MM.1S (cell line): ENCODE data around the gene ITIH4.

Experiments
- DNase-seq: peaks from one replicate; pipeline ENCODE4 v3.0.0-alpha.2; 2015
- H2AFZ ChIP-seq: fragments of 300-600 bp; sonication (generic); 2 replicates; pipeline ENCODE4 v1.6.0; 2016; ENCODE audit warnings: antibody characterized with exemption, low read length
- H3F3A ChIP-seq: fragments of 300-600 bp; sonication (generic); 2 replicates; pipeline ENCODE4 v1.6.1; 2016; ENCODE audit warnings: mild to moderate bottlenecking, antibody characterized with exemption, low read length, moderate library complexity, mixed read lengths; ENCODE audit not compliant: insufficient read depth
- H3K27ac ChIP-seq: fragments of 300-600 bp; sonication (generic); 2 replicates; pipeline ENCODE4 v1.5.1; 2016; ENCODE audit warnings: mild to moderate bottlenecking, low read length
- H3K27me3 ChIP-seq: fragments of 300-600 bp; sonication (generic); replicated peaks from 2 replicates; pipeline ENCODE4 v1.6.0; 2016; ENCODE audit warnings: low read length; ENCODE audit not compliant: insufficient read depth
- H3K36me3 ChIP-seq: fragments of 300-600 bp; sonication (generic); replicated peaks from 2 replicates; pipeline ENCODE4 v1.6.1; 2016; ENCODE audit warnings: mild to moderate bottlenecking, low read length, mixed read lengths; ENCODE audit not compliant: insufficient read depth
- H3K4me1 ChIP-seq: fragments of 300-600 bp; sonication (generic); 2 replicates; pipeline ENCODE4 v1.6.1; 2016; ENCODE audit warnings: low read length, mixed read lengths
- H3K4me2 ChIP-seq: fragments of 300-600 bp; sonication (generic); 2 replicates; pipeline ENCODE4 v1.6.0; 2016; ENCODE audit warnings: low read depth, low read length
- H3K4me3 ChIP-seq: fragments of 300-600 bp; sonication (generic); 2 replicates; pipeline ENCODE4 v1.5.1; 2016; ENCODE audit warnings: low read length, mixed read lengths
- H3K79me2 ChIP-seq: fragments of 300-600 bp; sonication (generic); 2 replicates; pipeline ENCODE4 v1.6.1; 2016; ENCODE audit warnings: mixed run types, low read length, mixed read lengths
- H3K9ac ChIP-seq: fragments of 300-600 bp; sonication (generic); 2 replicates; pipeline ENCODE4 v1.6.1; 2016; ENCODE audit warnings: low read length, mixed read lengths
- H3K9me2 ChIP-seq: fragments of 300-600 bp; sonication (generic); replicated peaks from 2 replicates; pipeline ENCODE4 v1.6.1; 2016; ENCODE audit warnings: mild to moderate bottlenecking, low read length, mixed read lengths; ENCODE audit not compliant: insufficient read depth
- H3K9me3 ChIP-seq: fragments of 300-600 bp; sonication (generic); replicated peaks from 2 replicates; pipeline ENCODE4 v1.6.1; 2016; ENCODE audit warnings: mild to moderate bottlenecking, low read length, mixed read lengths; ENCODE audit not compliant: insufficient read depth
- H4K20me1 ChIP-seq: fragments of 300-600 bp; sonication (generic); 2 replicates; pipeline ENCODE4 v1.6.1; 2016; ENCODE audit warnings: mild to moderate bottlenecking, low read length, moderate library complexity, mixed read lengths; ENCODE audit not compliant: insufficient read depth
- EZH2 ChIP-seq: fragments of 300-600 bp; sonication (generic); optimal IDR thresholded peaks from 2 replicates; pipeline ENCODE3; 2017; ENCODE audit warnings: low read depth, mild to moderate bottlenecking, antibody characterized with exemption, low read length, mixed read lengths
- EZH2phosphoT487 ChIP-seq: fragments of 300-600 bp; sonication (generic); IDR thresholded peaks from 2 replicates; pipeline ENCODE4 v1.6.1; 2018; ENCODE audit warnings: antibody characterized with exemption, low read length
- TF ChIP-seq, protein P1 (sequence below): fragments of 300-600 bp; sonication (generic); IDR thresholded peaks from 2 replicates; pipeline ENCODE4 v1.5.1; 2016; ENCODE audit warnings: antibody characterized with exemption, low read length, mixed read lengths

ITIH4 gene

DNA sequence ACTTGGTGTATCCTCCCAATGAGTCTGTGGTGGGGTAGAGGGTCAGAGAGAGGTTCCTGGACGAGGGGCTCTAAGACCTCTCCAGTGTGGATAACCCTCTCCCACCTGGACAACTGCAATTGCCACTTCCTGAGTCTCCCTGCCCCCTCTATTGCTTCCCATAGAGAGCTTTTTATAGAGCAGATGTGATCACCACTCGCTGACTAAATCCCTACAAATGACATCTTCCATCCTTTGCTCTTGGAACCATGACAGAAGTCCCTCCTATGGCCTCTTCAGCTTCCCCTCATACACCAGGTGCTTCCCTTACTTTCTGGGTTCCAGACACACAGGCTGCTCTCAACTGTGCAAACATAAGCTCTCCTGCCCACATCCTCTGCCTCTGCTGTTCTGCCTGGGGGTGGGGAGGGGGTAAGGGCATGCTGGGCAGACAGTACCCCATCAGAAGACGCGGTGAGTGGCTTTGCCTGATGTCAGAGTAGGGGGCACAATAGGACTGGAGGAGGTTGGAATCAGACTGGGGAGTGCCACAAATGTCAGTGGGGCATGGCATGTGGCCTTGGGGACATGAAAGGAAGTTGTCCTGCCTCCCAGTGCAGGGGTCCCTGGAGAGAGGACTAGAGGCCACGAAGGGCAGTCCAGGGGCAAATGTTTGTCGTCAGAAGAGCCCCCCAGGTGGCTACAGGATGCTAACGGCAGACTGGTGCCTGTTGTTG, 20.7 kb downstream of the ITIH4 start:
- TF ChIP-seq EZH2 (no peak), EZH2phosphoT487 (no peak)
- TF ChIP-seq, protein P1, sequence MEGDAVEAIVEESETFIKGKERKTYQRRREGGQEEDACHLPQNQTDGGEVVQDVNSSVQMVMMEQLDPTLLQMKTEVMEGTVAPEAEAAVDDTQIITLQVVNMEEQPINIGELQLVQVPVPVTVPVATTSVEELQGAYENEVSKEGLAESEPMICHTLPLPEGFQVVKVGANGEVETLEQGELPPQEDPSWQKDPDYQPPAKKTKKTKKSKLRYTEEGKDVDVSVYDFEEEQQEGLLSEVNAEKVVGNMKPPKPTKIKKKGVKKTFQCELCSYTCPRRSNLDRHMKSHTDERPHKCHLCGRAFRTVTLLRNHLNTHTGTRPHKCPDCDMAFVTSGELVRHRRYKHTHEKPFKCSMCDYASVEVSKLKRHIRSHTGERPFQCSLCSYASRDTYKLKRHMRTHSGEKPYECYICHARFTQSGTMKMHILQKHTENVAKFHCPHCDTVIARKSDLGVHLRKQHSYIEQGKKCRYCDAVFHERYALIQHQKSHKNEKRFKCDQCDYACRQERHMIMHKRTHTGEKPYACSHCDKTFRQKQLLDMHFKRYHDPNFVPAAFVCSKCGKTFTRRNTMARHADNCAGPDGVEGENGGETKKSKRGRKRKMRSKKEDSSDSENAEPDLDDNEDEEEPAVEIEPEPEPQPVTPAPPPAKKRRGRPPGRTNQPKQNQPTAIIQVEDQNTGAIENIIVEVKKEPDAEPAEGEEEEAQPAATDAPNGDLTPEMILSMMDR, result no peak
- Histone ChIP-seq H3K4me2 (no peak overlapping the region), H3K36me3 (no peaks in the 10 kb centered on the region), H4K20me1 (no peaks in the 10 kb centered on the region), H3K79me2 (no peaks in the 10 kb centered on the region), H3F3A (no peaks in the 10 kb centered on the region), H3K4me1 (no peaks in the 10 kb centered on the region), H3K9me2 (no peaks in the 10 kb centered on the region), H3K27me3 (no peaks in the 10 kb centered on the region), H3K9ac (no peak overlapping the region), H2AFZ (no peak overlapping the region), H3K9me3 (no peaks in the 10 kb centered on the region), H3K27ac (no peak overlapping the region), H3K4me3 (no peak overlapping the region)
- no peak for DNase-seq

DNA sequence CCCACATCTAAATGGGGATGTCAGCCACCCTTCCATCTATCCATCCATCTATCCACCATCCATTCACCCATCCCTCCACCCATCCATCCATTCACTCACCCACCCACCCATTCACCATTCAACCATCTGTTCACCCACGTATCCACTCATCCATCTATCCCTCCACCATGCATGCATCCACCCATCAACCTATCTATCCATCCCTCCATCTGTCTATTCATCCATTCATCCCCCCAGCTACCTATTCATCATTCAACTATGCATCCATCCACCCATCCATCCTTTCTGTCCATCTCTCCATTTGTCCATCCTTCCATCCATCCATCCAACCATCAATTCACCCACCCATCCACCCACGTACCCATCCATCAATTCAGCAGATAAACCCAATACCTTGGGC, 21.3 kb downstream of the ITIH4 start:
- no peak for DNase-seq
- Histone ChIP-seq H3K4me3 (no peak overlapping the region), H2AFZ (no peak overlapping the region), H3F3A (no peaks in the 10 kb centered on the region), H3K9ac (no peak overlapping the region), H3K9me3 (no peaks in the 10 kb centered on the region), H3K36me3 (no peaks in the 10 kb centered on the region), H3K27ac (no peak overlapping the region), H3K9me2 (no peaks in the 10 kb centered on the region), H3K79me2 (no peaks in the 10 kb centered on the region), H3K4me1 (no peaks in the 10 kb centered on the region), H3K27me3 (no peaks in the 10 kb centered on the region), H4K20me1 (no peaks in the 10 kb centered on the region), H3K4me2 (no peak overlapping the region)
- TF ChIP-seq, protein P1, result no peak
- TF ChIP-seq EZH2phosphoT487 (no peak), EZH2 (no peak)

DNA sequence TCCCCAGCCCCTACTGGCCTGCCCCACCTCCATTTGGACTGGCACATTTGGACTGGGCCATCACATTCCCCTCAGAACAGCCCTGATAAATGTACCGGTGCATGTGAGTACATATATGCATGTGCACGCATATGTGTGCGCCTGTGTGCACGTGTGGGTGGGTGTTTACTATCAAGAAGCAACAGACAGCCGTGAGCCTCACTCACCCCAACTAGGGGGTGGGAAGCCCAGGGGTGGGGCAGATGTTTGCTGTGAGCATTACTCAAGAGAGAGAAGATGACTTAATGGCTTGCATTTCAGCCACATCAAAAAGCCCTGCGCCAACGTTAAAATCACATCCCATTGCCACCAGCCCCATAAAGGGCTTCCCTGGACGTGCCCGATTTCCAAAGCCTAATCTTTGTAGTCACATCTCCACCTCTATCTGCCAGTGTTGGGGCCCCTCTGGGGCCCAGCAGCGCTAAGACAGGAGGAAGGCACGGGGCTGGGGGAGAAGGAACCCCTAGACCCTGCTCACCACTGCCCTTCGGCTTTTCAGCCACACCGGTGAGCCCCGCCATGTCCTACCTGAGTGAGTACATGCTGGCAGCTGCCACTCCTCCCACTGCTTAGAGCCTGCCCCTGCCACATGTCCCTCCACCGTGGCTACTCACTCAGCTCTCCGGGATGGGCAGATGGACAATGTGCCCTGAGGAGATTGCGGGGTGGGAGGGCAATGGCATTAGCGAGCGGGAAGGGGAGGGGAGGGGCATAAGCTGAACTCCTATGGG, 25.0 kb downstream of the ITIH4 start:
- no peak overlapping the region for H3K4me2 ChIP-seq
- H3K9me2 ChIP-seq, result no peaks in the 10 kb centered on the region
- no peaks in the 10 kb centered on the region for H3K4me1 ChIP-seq
- H3K27me3 ChIP-seq, result no peaks in the 10 kb centered on the region
- H3F3A ChIP-seq, result no peaks in the 10 kb centered on the region
- H3K4me3 ChIP-seq, result no peak overlapping the region
- no peaks in the 10 kb centered on the region for H3K9me3 ChIP-seq
- DNase-seq, result no peak
- no peaks in the 10 kb centered on the region for H3K36me3 ChIP-seq
- no peak overlapping the region for H2AFZ ChIP-seq
- no peak overlapping the region for H3K9ac ChIP-seq
- H3K27ac ChIP-seq, result no peak overlapping the region
- TF ChIP-seq, protein P1, result no peak
- TF ChIP-seq EZH2phosphoT487, result no peak
- TF ChIP-seq EZH2, result no peak
- no peaks in the 10 kb centered on the region for H4K20me1 ChIP-seq
- no peaks in the 10 kb centered on the region for H3K79me2 ChIP-seq
